OCI-LY7 (cell line): ENCODE measurements around the gene CHPT1.

Source experiments
- EZH2phosphoT487 ChIP-seq: fragments of 200-600 bp; sonication (generic); IDR thresholded peaks from 2 replicates; pipeline ENCODE4 v1.6.1; 2018; ENCODE audit warnings: low read depth, borderline replicate concordance, mild to moderate bottlenecking, mixed run types, antibody characterized with exemption, low read length, moderate library complexity, mixed read lengths
- TF ChIP-seq, protein P1 (sequence below): fragments of 200-600 bp; sonication (generic); conservative IDR thresholded peaks from 2 replicates; pipeline ENCODE4 v1.5.1; 2014; ENCODE audit warnings: mild to moderate bottlenecking, antibody characterized with exemption, low read length, moderate library complexity, mixed read lengths

DNA sequence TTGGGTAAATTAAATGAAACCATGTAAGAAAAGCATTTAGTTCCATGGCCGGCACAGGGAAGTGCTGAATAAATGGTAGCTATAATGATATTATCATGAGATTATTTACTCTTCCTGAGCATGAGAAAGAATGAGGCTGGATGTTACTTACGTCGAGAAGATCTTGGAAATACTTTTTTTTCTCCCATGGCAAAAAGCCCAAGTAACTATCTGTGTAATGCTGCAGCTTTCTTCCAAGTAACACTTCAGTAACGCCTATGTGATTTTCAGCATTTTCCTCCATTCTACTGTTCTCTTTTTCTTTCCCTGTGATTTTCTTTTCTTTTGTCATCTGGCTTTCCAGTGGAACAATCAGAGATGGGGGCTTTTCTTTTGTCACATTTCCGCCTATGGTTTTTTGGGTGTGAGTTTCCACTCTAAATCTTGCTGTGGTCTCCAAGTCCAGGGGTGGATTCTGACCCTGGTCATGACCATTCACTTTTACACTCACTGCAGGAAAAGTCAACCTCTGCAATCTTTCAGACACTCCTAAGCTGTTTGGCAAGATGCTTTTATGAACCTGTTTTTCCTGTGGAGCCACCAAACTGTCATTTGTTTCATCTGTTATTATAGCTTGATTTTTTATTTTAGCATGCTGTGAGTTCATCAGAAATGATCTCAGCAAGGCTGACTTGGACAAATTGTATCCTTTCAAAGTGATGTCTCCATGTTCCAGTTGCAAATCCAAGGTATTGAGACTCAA lies 66.8 kb downstream of the CHPT1 start:
- TF ChIP-seq, protein P1, sequence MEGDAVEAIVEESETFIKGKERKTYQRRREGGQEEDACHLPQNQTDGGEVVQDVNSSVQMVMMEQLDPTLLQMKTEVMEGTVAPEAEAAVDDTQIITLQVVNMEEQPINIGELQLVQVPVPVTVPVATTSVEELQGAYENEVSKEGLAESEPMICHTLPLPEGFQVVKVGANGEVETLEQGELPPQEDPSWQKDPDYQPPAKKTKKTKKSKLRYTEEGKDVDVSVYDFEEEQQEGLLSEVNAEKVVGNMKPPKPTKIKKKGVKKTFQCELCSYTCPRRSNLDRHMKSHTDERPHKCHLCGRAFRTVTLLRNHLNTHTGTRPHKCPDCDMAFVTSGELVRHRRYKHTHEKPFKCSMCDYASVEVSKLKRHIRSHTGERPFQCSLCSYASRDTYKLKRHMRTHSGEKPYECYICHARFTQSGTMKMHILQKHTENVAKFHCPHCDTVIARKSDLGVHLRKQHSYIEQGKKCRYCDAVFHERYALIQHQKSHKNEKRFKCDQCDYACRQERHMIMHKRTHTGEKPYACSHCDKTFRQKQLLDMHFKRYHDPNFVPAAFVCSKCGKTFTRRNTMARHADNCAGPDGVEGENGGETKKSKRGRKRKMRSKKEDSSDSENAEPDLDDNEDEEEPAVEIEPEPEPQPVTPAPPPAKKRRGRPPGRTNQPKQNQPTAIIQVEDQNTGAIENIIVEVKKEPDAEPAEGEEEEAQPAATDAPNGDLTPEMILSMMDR: no peak
- TF ChIP-seq EZH2phosphoT487: no peak
